Stimulated activated CD4-positive, alpha-beta T cell treated with anti-CD3 and anti-CD28 coated beads, Interleukin-4, amount 100 ng/mL, for 1 hour (primary cell): ENCODE measurements around the gene PARD3.

ENCODE experiments used
- DNase-seq: peaks from one replicate; pipeline ENCODE4 v3.0.0-alpha.2; 2020

The PARD3 gene

GRCh38 chr10:34135515-34135914 is 679.6 kb downstream of the PARD3 start:
- no peak for DNase-seq

- no peak for DNase-seq
Observed at GRCh38 chr10:34134602-34135001, 680.5 kb downstream of the PARD3 start.

GRCh38 chr10:34133406-34133805 is 681.7 kb downstream of the PARD3 start:
- DNase-seq, result no peak

- DNase-seq, result no peak
Observed at GRCh38 chr10:34131152-34131551, 683.9 kb downstream of the PARD3 start.

GRCh38 chr10:34127676-34128075 is 687.4 kb downstream of the PARD3 start:
- no peak for DNase-seq

GRCh38 chr10:34126371-34127151 is 688.5 kb downstream of the PARD3 start:
- no peak for DNase-seq

- DNase-seq, result no peak
Observed at GRCh38 chr10:34125702-34126101, 689.4 kb downstream of the PARD3 start.

GRCh38 chr10:34124522-34125035 is 690.5 kb downstream of the PARD3 start:
- DNase-seq, result no peak

GRCh38 chr10:34121781-34122622 is 693.1 kb downstream of the PARD3 start:
- DNase-seq, result no peak

GRCh38 chr10:34121125-34121753 is 693.9 kb downstream of the PARD3 start:
- DNase-seq, result no peak

- DNase-seq, result no peak
Observed at GRCh38 chr10:34119456-34119855, 695.6 kb downstream of the PARD3 start.

GRCh38 chr10:34116681-34117271 is 698.3 kb downstream of the PARD3 start:
- no peak for DNase-seq

GRCh38 chr10:34116220-34116641 is 698.9 kb downstream of the PARD3 start:
- no peak for DNase-seq

- DNase-seq, result no peak
Observed at GRCh38 chr10:34114914-34115313, 700.2 kb downstream of the PARD3 start.

- no peak for DNase-seq
Observed at GRCh38 chr10:34113504-34114225, 701.4 kb downstream of the PARD3 start.

GRCh38 chr10:34112171-34112782 is 702.8 kb downstream of the PARD3 start:
- DNase-seq, result no peak

GRCh38 chr10:34111179-34111578 is 703.9 kb downstream of the PARD3 start:
- DNase-seq, result no peak

- no peak for DNase-seq
Observed at GRCh38 chr10:34109952-34110702, 705.0 kb downstream of the PARD3 start.

GRCh38 chr10:34109495-34109894 is 705.6 kb downstream of the PARD3 start:
- DNase-seq, result no peak

- DNase-seq, result no peak
Observed at GRCh38 chr10:34107626-34108516, 707.2 kb downstream of the PARD3 start.
